ENCODE results near the gene ITPKC.
A peak's percentile ranks its signal among the peaks of the same experiment; 100 is the strongest.
"Not testable (repeated sequence)": the region's sequence is repeated elsewhere in the genome, so short reads cannot be mapped to it uniquely, and the experiment has no call there.

The ITPKC gene

GRCh38 chr19:40774916-40775631 is 58.2 kb downstream of the ITPKC start, which contains the start of gene MIA:
MIA (plus strand) TSS chr19:40775521; CDS start chr19:40775543, 22 bp downstream.
- DNase-seq: no peak

GRCh38 chr19:40775632-40776022 is 58.7 kb downstream of the ITPKC start:
- no peak for DNase-seq

- DNase-seq: no peak
Observed at GRCh38 chr19:40776364-40776763, 59.5 kb downstream of the ITPKC start.

GRCh38 chr19:40776932-40777644 is 60.2 kb downstream of the ITPKC start:
- peak; percentile 87 for DNase-seq

GRCh38 chr19:40777645-40777936 is 60.7 kb downstream of the ITPKC start:
- DNase-seq: no peak

GRCh38 chr19:40777937-40778705 is 61.2 kb downstream of the ITPKC start, which contains the start of gene RAB4B:
RAB4B (plus strand) TSS chr19:40778247; CDS start chr19:40778376, 129 bp downstream.
- DNase-seq: peak; percentile 94

- no peak for DNase-seq
Observed at GRCh38 chr19:40778706-40779284, 61.9 kb downstream of the ITPKC start.

GRCh38 chr19:40780582-40780981 is 63.7 kb downstream of the ITPKC start:
- no peak for DNase-seq

GRCh38 chr19:40781140-40781539 is 64.2 kb downstream of the ITPKC start:
- no peak for DNase-seq

GRCh38 chr19:40783711-40784110 is 66.8 kb downstream of the ITPKC start:
- no peak for DNase-seq

GRCh38 chr19:40784146-40784545 is 67.2 kb downstream of the ITPKC start:
- DNase-seq: not testable (repeated sequence)

- DNase-seq: no peak
Observed at GRCh38 chr19:40785526-40785925, 68.6 kb downstream of the ITPKC start.

- DNase-seq: no peak
Observed at GRCh38 chr19:40786060-40787037, 69.4 kb downstream of the ITPKC start.
